GM19468 (cell line): ENCODE data around the gene EHHADH.

Experiments used
- ATAC-seq: cut with Tn5 transposase; IDR thresholded peaks from one replicate; pipeline ENCODE4 v1.9.1; 2021; ENCODE audit warnings: mild to moderate bottlenecking, moderate library complexity, moderate number of reproducible peaks; ENCODE audit not compliant: unreplicated experiment; ENCODE audit errors: extremely low read depth

The EHHADH gene

DNA sequence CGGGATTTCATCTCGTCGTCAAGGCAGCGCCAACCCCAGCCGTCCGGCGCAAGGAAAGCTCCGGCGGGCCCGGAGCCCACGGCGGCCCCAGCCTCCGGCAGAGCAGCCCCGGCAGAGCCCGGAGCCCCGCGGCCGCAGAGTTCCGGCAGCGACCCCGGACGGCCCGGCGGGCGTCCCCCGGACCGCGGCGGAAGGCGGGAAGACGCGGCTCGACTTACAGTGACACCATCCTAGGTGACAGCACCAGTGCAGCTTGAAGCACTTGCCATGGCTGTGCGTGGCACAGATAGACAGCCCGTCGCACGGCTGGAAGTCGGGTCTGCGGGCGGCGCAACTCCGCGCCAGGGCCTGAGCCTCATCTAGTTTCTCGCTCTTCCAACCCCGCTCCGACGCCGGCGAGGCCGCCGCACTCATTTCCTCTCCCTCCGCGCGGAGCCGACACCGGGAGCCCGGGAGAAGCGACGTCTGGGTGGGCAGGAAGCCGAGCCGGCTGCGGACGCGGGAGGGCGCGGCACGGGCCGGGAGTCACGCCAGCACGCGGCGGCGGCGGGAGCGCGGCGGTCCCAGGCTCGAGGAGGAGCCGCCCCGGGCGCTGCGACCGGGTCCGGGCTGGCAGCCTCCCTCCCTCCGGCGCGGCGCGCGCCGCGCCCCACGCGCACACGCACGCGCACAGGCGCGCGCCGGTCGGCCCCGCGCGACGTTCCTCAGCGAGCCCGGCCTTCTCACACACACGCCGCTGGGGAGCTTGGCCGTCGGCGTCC lies 101.3 kb downstream of the EHHADH start, which contains the start of gene C3orf70:
TSS of gene C3orf70 (minus strand) at position 651 of the 761 bp plus-strand sequence. CDS start at position 414, 237 bp downstream.
- ATAC-seq: no peak

DNA sequence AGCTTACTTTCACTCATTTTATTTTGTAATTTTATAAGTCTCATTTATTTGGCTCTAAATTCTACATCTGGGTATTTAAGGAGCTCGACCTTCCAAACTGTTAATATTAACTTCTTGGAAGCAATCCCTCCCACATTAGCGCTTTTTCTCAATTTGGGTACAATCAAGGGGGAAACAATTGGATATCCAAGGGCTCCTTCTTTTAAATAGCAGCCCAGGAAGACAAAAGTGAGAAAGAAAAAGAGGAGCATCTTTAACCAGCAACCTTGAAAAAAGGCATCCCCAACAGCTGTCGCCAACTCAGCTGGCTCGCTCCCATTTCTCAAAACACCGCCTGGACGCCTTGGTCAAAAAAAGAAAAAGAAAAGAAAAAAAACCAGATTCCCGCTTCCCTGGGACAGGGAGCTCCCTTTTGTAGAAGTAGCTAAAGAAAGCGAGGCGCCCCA lies 101.9 kb downstream of the EHHADH start:
- ATAC-seq: no peak

- no peak for ATAC-seq
Observed at GRCh38 chr3:185151101-185151963, 102.5 kb downstream of the EHHADH start.

GRCh38 chr3:185150561-185150960 lies 103.3 kb downstream of the EHHADH start:
- no peak for ATAC-seq

DNA sequence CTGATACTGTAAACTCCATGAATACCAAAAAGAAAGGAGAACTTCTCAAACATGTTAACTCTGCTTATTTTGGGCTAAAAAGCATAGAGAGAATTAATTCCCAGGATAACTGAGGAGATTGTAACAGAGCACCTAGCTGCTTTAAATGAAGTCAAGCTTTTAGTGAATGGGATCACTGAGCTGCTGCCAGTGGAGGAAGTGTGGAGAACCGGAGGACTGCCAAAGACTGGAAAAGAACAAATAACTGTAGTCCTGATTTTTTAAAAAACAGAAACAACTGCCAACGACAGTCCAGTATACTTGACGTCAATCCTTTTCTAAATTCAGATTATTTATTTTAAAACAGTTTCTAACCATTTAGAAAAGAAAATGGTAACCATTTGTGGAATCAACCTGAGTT lies 104.3 kb downstream of the EHHADH start:
- ATAC-seq: no peak

DNA sequence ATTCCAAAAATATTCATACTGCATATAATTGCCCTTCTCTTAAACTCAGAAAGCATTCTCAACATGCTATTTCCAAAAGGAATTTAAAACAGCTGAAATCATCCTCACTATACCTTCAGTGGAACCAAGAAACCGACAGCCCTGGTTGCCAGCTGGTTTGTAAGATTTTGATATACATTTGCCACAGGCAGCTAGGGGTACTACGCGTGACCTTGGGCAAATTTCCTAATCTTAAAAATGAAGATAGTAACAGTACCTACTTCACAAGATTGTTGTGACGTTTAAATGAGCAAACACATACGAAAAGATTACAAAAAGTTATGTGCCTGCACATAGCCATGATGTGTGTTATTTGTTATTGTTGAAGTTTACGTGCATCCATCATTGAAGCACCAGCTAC lies 108.3 kb downstream of the EHHADH start:
- no peak for ATAC-seq

GRCh38 chr3:185144784-185145183 lies 109.1 kb downstream of the EHHADH start:
- no peak for ATAC-seq
